ENCODE results near the gene STON1.

- TF ChIP-seq POLR2A (IDR thresholded peaks at IDR 0.05; ENCODE audit: low read depth, low read length) (no peak), POLR2AphosphoS5 (IDR thresholded peaks at IDR 0.05; ENCODE audit: low read depth, low read length) (no peak), PAX5 (IDR thresholded peaks at IDR 0.05; ENCODE audit: insufficient read depth, low read length, severe bottlenecking) (no peak), POU2F2 (IDR thresholded peaks at IDR 0.05; ENCODE audit: low read depth, low read length) (no peak), TAF1 (IDR thresholded peaks at IDR 0.05; ENCODE audit: low read depth, low read length) (no peak), SPI1 (IDR thresholded peaks at IDR 0.05; ENCODE audit: low read depth, low read length) (no peak)
These were observed 58.8 kb downstream of the STON1 start for GRCh38 chr2:48588745-48589144.

Data from GM12891 (cell line).